SJCRH30 (cell line): ENCODE results near the gene SMAD1. TPM values are rescaled to one million over a fixed set of nuclear protein-coding genes. Genes with fewer than 3 reads are reported as not detected.
"Not testable (repeated sequence)": the region's sequence is repeated elsewhere in the genome, so short reads cannot be mapped to it uniquely, and the experiment has no call there.

ENCODE experiments used
- DNase-seq, 2 experiments: peaks; one replicate each; pipeline ENCODE4 v3.0.0-alpha.2; 2015 to 2020
- H3K27ac ChIP-seq: fragments of 250-450 bp; sonication (Bioruptor Pico); 2 replicates; pipeline ENCODE4 v1.5.1; 2020; ENCODE audit warnings: mild to moderate bottlenecking, moderate library complexity
- H3K27me3 ChIP-seq: fragments of 250-450 bp; sonication (Bioruptor Pico); 2 replicates; pipeline ENCODE4 v1.5.1; 2020; ENCODE audit warnings: mild to moderate bottlenecking, moderate library complexity
- H3K36me3 ChIP-seq: fragments of 250-450 bp; sonication (Bioruptor Pico); 2 replicates; pipeline ENCODE4 v1.5.1; 2020; ENCODE audit warnings: mild to moderate bottlenecking, moderate library complexity
- H3K4me1 ChIP-seq: fragments of 250-450 bp; sonication (Bioruptor Pico); 2 replicates; pipeline ENCODE4 v1.5.1; 2020; ENCODE audit warnings: mild to moderate bottlenecking, moderate library complexity
- H3K4me3 ChIP-seq: fragments of 250-450 bp; sonication (Bioruptor Pico); 2 replicates; pipeline ENCODE4 v1.5.1; 2020; ENCODE audit warnings: mild to moderate bottlenecking, moderate library complexity
- H3K9me3 ChIP-seq: fragments of 250-450 bp; sonication (Bioruptor Pico); replicated peaks from 2 replicates; pipeline ENCODE4 v1.5.1; 2020; ENCODE audit warnings: mild to moderate bottlenecking, moderate library complexity
- total RNA-seq: library from RNA; depleted of rRNA; stranded (reverse); fragments of >200 nt; shearing (Covaris generic); gene quantifications from 2 replicates; pipeline ENCODE4 v1.2.3, GENCODE V29; 2014

Gene SMAD1
- total RNA-seq, 1 experiment from 2014 or later, result 28.9 TPM

DNA sequence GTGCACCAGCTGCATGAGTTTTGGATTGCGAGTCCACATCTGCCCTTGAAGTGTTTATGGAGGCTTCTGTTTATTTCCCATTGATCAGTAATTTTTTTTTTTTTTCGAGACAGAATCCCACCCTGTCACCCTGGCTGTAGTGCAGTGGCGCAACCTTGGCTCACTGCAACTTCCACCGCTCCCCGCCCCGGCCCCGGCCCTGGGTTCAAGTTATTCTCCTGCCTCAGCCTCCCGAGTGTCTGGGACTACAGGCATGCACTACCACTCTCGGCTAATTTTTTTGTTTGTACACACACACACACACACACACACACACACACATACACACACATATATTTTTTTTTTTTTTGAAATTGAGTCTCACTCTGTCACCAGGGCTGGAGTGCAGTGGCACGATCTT lies 46.1 kb downstream of the SMAD1 start:
- DNase-seq, result no peak
- no peaks in the 10 kb centered on the region for H3K27me3 ChIP-seq
- no peaks in the 10 kb centered on the region for H3K9me3 ChIP-seq
- no peaks in the 10 kb centered on the region for H3K36me3 ChIP-seq
- H3K4me3 ChIP-seq, result no peak overlapping the region
- H3K27ac ChIP-seq, result no peak overlapping the region
- H3K4me1 ChIP-seq, result peaks cover 44% of the 10 kb centered on the region

DNA sequence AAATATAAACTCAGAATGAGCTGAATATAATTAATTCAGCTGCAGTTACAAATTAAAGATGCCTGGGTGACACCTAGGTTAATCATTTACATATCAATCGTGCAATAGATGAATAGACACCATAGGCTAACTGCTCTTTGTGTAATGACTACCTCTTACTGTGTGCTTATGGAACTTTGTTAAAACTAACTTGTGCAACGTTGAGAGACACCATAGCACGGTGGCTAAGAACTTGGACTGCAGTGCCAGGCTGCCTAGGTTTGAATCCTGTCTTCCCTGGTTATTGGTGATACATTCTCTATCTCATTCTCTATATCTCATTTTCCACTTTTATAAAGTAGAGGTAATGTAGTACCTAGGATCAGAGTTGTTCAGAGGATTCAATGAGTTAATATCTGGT lies 46.9 kb downstream of the SMAD1 start:
- Histone ChIP-seq H3K4me1 (peaks cover 47% of the 10 kb centered on the region), H3K27ac (no peak overlapping the region), H3K4me3 (no peak overlapping the region), H3K9me3 (no peaks in the 10 kb centered on the region), H3K27me3 (no peaks in the 10 kb centered on the region), H3K36me3 (no peaks in the 10 kb centered on the region)
- no peak for DNase-seq

DNA sequence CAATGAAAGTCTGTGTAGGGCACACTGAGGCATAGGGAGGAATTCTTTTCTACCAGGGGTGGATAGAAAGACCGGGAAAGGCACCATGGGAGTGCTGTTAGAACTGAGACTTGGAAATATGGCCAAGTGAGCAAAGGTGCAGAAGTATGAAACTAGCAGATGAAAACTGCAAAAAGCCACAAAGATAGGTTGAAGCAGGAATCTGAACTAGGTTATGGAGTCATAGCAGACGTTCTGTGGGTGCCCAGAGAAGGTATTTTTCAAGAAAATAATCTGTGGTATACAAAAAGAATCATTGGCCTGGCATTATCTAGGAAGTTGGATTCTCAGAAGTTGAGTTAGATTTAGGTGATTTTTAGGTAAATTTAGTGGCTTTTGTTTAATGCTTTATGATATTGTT lies 48.5 kb downstream of the SMAD1 start:
- Histone ChIP-seq H3K9me3 (no peaks in the 10 kb centered on the region), H3K4me3 (no peak overlapping the region), H3K27ac (no peak overlapping the region), H3K27me3 (no peaks in the 10 kb centered on the region), H3K4me1 (peaks cover 37% of the 10 kb centered on the region), H3K36me3 (no peaks in the 10 kb centered on the region)
- DNase-seq, result no peak

DNA sequence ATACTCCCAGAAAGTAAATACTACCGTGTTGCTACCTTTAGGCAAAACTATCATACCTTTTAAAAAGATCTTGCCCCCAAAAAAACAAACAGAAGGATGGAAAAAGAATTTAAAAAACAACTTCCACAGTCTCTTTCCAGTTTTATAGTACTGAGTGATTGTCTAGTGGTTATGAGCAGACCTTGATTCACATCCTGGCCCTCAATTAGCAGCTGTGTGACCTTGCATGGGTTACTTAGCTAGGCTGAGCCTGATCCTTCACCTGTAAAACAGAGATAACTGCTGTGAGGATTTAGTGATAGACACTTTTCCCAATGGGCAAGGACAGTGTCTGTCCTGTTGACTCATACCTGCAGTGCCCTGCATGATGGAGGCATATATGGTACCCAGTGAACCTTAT lies 49.0 kb downstream of the SMAD1 start:
- peaks cover 33% of the 10 kb centered on the region for H3K4me1 ChIP-seq
- H3K4me3 ChIP-seq, result no peak overlapping the region
- no peak for DNase-seq
- no peaks in the 10 kb centered on the region for H3K27me3 ChIP-seq
- H3K27ac ChIP-seq, result no peak overlapping the region
- no peaks in the 10 kb centered on the region for H3K36me3 ChIP-seq
- H3K9me3 ChIP-seq, result no peaks in the 10 kb centered on the region

DNA sequence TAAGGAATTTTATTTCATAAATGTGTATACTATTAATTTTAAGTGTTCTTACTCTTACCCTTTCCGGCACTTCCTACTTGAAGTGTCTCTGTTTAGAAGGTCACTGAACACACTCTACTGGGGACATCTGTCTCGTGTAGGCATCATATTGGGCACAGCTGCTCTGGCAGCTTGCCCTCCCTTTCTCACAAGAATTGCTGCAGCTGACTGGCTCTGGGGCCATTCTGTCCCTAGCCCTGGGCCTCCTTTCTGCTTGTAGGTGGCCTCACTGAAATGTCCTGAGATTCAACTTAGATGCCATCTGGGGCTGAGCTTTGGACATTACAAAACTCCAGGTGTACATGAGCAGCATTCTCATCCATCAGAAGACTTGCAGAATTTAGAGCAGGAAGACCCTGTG lies 49.6 kb downstream of the SMAD1 start:
- Histone ChIP-seq H3K4me1 (peaks cover 27% of the 10 kb centered on the region), H3K27me3 (no peaks in the 10 kb centered on the region), H3K9me3 (no peaks in the 10 kb centered on the region), H3K27ac (no peak overlapping the region), H3K4me3 (no peak overlapping the region), H3K36me3 (no peaks in the 10 kb centered on the region)
- peak; percentile 13 to 54 for DNase-seq

DNA sequence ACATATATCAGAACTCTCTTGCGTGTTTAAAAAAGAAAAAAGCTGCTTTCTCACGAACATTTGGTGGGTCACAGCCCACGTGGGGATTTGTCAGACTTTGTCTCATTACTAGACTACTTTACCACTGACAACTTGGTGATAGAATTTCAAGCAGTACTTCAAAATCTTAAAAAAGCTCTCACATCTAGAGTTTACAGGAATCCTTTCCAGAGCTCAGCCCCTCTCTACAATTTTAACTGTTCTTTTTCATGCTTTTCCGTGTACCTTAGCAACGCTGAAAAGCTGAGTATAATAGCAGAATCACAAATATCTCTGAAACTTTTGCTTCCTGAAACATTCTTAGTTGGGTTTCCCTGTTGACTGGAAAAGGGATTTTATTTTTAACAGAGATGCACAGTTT lies 50.2 kb downstream of the SMAD1 start:
- Histone ChIP-seq H3K4me1 (peaks cover 21% of the 10 kb centered on the region), H3K9me3 (no peaks in the 10 kb centered on the region), H3K27ac (no peak overlapping the region), H3K27me3 (no peaks in the 10 kb centered on the region), H3K36me3 (no peaks in the 10 kb centered on the region), H3K4me3 (no peak overlapping the region)
- DNase-seq, result no peak

DNA sequence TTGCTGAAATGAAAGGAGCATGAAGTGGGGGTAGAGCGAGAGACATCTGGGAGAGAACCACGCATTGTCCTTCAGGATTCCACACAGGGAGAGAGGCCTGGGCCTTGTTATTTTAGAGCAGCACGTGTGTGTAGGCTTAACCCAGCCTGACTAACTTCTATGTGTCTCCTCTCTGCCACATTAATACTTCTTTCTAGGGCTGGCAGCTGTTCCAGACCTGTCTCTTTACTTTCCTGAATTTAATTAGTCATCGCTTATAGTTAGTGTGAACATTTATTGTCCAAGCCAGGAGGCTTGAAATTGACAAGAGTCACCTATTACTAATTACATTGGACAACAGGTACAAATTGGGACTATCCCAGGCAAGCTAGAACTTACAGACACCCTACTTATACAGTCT lies 51.3 kb downstream of the SMAD1 start:
- peak; percentile 54 to 74 for DNase-seq
- H3K27me3 ChIP-seq, result no peaks in the 10 kb centered on the region
- peak overlapping the region; percentile 67 for H3K27ac ChIP-seq

DNA sequence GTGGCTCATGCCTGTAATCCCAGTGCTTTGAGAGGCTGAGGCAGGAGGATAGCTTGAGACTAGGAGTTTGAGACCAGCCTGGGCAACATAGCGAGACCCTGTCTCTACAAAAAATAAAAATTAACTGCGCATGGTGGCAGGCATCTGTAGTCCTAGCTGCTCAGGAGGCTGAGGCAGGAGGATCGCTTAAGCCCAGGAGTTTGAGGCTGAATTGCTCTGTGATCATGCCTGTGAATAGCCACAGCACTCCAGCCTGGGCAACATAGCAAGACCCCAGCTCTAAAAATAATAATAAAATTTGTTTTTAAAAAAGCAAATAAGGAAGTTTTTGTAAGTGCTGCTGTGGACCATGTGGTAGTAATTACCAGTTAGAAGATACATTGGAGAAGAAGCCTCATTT lies 51.8 kb downstream of the SMAD1 start:
- Histone ChIP-seq H3K4me1 (peaks cover 21% of the 10 kb centered on the region), H3K27ac (peak overlapping the region; percentile 67)
- not testable (repeated sequence) for H3K36me3 ChIP-seq, H3K27me3 ChIP-seq, H3K9me3 ChIP-seq, DNase-seq, H3K4me3 ChIP-seq

More for the DNA sequence above, 51.3 kb downstream of the SMAD1 start:
- H3K36me3 ChIP-seq, result no peaks in the 10 kb centered on the region
- H3K9me3 ChIP-seq, result no peaks in the 10 kb centered on the region
- peaks cover 21% of the 10 kb centered on the region for H3K4me1 ChIP-seq
- no peak overlapping the region for H3K4me3 ChIP-seq

DNA sequence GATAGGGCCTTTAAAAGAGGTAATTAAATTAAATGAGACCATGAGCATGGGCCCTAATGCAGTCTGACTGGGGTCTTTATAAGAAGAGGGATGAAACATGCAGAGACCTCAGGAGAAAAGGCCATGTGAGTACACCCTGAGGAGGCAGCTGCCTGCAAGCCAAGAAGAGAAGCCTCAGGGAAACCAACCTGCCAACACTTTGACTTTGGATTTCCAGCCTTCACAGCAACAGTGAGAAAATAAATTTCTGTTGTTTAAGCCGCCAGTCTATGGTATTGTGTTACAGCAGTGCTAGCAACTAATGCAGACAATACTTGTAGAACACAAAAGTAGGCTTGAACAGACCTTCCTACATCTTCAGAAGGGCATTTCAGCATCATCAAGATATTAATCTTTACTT lies 52.3 kb downstream of the SMAD1 start:
- no peak overlapping the region for H3K27ac ChIP-seq
- DNase-seq, result no peak
- H3K27me3 ChIP-seq, result no peaks in the 10 kb centered on the region
- H3K9me3 ChIP-seq, result no peaks in the 10 kb centered on the region
- peaks cover 21% of the 10 kb centered on the region for H3K4me1 ChIP-seq
- no peaks in the 10 kb centered on the region for H3K36me3 ChIP-seq
- H3K4me3 ChIP-seq, result no peak overlapping the region

DNA sequence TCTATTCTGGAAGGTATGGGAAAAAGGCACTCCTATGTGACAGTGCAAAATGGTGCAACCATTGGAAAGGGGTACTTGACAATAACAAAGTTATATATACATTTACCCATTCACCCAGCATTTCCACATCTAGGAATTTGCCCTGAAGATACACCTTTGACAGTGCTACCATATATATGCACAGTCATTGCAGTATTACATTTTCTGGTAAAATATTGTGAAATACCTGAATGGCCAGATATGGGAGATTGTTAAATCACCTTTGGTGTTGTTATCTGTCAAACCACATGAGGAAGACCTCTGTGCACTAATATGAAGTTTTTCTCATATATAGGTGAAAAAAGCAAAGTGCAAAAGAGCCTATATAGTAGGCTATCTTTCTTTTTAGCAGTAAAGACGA lies 53.5 kb downstream of the SMAD1 start:
- Histone ChIP-seq H3K9me3 (no peaks in the 10 kb centered on the region), H3K4me3 (no peak overlapping the region), H3K27me3 (no peaks in the 10 kb centered on the region), H3K27ac (no peak overlapping the region), H3K4me1 (peaks cover 26% of the 10 kb centered on the region), H3K36me3 (no peaks in the 10 kb centered on the region)
- DNase-seq, result no peak

DNA sequence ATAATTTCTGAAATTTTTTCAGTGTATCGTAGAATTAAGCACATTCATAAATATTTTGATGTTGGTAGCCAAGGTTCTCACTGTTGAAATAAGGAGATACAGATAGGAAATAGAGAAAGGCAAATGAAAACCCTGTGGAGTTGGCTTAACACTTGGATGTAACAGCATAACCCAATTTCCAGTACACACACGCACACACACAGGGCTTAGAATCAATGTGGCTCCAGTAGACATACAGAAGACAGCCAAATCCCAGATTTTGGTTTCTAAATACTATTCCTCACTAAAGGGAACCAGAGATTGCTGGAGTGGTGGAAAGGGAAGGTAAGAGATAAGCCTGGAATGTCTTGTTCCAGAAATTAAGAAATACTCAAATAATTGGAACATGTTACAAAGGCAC lies 54.4 kb downstream of the SMAD1 start:
- DNase-seq, result no peak
- H3K27me3 ChIP-seq, result no peaks in the 10 kb centered on the region

DNA sequence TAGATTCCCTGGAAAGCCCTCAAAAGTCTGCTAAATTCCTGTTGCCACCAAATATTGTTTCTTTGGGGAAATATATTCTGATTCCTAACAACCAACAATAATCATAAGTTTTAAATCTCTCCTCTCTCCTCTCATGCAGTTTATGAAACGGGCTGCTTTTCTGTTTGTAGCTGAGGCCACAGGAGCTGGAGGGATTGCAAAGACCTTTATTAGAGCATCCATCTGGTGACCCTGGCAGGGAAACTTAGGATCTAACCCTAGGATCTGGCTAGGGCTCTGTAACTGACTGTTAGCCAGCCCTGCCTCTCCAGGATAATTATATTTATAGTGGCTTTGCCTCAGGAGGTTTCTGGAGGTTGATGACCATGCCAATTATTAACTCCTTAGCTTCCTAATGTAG lies 56.9 kb downstream of the SMAD1 start:
- Histone ChIP-seq H3K4me3 (no peak overlapping the region), H3K27me3 (no peaks in the 10 kb centered on the region), H3K9me3 (no peaks in the 10 kb centered on the region), H3K27ac (no peak overlapping the region), H3K4me1 (peaks cover 11% of the 10 kb centered on the region), H3K36me3 (no peaks in the 10 kb centered on the region)
- no peak for DNase-seq

More for the DNA sequence above, 54.4 kb downstream of the SMAD1 start:
- peaks cover 26% of the 10 kb centered on the region for H3K4me1 ChIP-seq
- H3K4me3 ChIP-seq, result no peak overlapping the region
- H3K27ac ChIP-seq, result no peak overlapping the region
- H3K36me3 ChIP-seq, result no peaks in the 10 kb centered on the region
- no peaks in the 10 kb centered on the region for H3K9me3 ChIP-seq

DNA sequence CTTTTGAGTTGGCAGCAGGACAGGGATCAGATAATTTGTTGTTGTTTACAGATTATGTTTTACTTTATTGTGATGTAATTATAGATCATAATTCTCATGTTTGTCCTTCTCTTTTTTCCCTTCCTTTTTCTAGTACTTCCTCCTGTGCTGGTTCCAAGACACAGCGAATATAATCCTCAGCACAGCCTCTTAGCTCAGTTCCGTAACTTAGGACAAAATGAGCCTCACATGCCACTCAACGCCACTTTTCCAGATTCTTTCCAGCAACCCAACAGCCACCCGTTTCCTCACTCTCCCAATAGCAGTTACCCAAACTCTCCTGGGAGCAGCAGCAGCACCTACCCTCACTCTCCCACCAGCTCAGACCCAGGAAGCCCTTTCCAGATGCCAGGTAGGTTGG lies 58.0 kb downstream of the SMAD1 start:
- DNase-seq, result no peak
- Histone ChIP-seq H3K27ac (no peak overlapping the region), H3K4me1 (peaks cover 14% of the 10 kb centered on the region), H3K4me3 (no peak overlapping the region), H3K9me3 (no peaks in the 10 kb centered on the region), H3K27me3 (no peaks in the 10 kb centered on the region), H3K36me3 (no peaks in the 10 kb centered on the region)

DNA sequence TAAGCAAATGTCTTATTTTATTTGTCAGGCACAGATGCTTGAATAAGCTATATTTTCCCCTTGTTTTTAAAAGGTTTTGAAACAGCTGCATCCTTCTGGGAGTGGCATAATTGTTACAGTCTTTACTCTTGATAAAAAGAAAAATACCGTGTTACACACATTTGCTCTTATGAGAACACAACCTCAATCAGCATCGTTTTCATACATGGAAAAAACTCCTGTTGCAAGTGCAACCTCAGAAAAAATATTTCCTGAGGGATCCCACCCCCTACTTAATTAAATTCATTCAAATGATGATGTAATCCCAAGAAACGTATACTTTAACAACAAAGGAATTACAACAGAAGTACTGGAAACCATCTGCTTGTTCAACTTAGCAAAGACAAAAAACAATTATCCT lies 58.6 kb downstream of the SMAD1 start:
- H3K27ac ChIP-seq, result no peak overlapping the region
- no peaks in the 10 kb centered on the region for H3K9me3 ChIP-seq
- peaks cover 19% of the 10 kb centered on the region for H3K4me1 ChIP-seq
- H3K4me3 ChIP-seq, result no peak overlapping the region
- no peaks in the 10 kb centered on the region for H3K36me3 ChIP-seq
- DNase-seq, result no peak
- no peaks in the 10 kb centered on the region for H3K27me3 ChIP-seq

DNA sequence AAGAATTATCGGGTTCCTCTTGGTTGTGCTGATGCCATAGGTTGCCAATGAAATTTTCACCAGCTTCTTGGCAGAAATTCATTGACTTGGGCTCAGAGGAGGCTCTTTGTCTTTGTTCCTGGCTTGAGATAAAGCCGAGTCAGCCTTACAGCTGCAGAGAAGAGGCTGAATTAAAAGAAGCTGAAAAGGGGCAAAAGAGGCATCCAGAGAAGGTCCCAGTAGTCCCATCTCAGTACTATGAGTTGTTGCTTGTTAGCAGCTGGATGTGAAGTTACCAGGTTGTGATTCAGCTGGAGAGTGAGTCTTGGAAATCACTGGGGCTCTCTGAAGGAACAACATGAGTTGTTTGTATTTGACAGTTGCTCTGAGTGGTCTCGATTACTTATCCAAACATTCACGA lies 59.7 kb downstream of the SMAD1 start:
- no peak overlapping the region for H3K4me3 ChIP-seq
- no peaks in the 10 kb centered on the region for H3K9me3 ChIP-seq
- no peak overlapping the region for H3K27ac ChIP-seq
- H3K4me1 ChIP-seq, result peaks cover 29% of the 10 kb centered on the region
- no peaks in the 10 kb centered on the region for H3K36me3 ChIP-seq
- no peak for DNase-seq
- no peaks in the 10 kb centered on the region for H3K27me3 ChIP-seq

DNA sequence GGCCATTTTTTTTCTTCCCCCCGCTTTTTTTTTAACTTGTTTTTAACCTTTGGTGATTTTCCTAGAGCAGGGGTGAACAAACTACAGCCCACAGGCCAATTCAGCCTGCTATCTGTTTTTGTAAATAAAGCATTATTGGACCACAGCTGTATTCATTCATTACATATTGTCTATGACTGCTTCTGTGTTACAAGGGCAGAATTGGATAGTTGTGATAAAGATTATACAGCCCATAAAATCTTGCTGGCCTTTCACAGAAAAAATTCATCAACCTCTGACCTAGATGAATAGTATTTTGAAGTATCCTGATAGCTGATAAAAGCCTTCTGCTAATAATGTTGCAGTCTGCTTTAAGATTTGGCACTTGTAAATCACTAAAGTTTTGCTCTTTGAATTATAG lies 63.4 kb downstream of the SMAD1 start:
- H3K4me3 ChIP-seq, result no peak overlapping the region
- peak overlapping the region; percentile 83 for H3K27ac ChIP-seq
- no peaks in the 10 kb centered on the region for H3K9me3 ChIP-seq
- H3K27me3 ChIP-seq, result no peaks in the 10 kb centered on the region
- no peak for DNase-seq
- peaks cover 33% of the 10 kb centered on the region for H3K4me1 ChIP-seq
- peaks cover 11% of the 10 kb centered on the region for H3K36me3 ChIP-seq
